H1 (cell line): ENCODE data around the gene KLHL30. TPM values are rescaled to one million over a fixed set of nuclear protein-coding genes. Genes with fewer than 3 reads are reported as not detected.

Experiments
- CTCF ChIA-PET: fragments of 300-600 bp; sonication (Branson Sonifier 250); formaldehyde crosslinking; loops from one replicate; lab custom pipeline; 2021; ENCODE audit not compliant: partially characterized antibody; lab: Charles Lee
- POLR2A ChIA-PET: fragments of 300-600 bp; sonication (Branson Sonifier 250); formaldehyde crosslinking; loops from one replicate; lab custom pipeline; 2021; ENCODE audit warnings: inconsistent platforms; ENCODE audit not compliant: partially characterized antibody; lab: Charles Lee
- DNase-seq, 2 experiments: peaks; one replicate each; pipeline versions ENCODE4 v3.0.0 to v3.0.0-alpha.2; 2010 to 2022; ENCODE audit warnings: low spot score in 2 of 2, low read depth in 1 of 2, mixed read lengths in 1 of 2
- FAIRE-seq: peaks from 2 replicates; lab custom pipeline; 2011; peaks lifted over from hg19 to GRCh38; lab: Jason Lieb, UNC
- H2AFZ ChIP-seq: 2 replicates; pipeline ENCODE4 v1.8.1; 2012; ENCODE audit warnings: low read length, inconsistent platforms
- H2AK5ac ChIP-seq: 2 replicates; pipeline ENCODE4 v1.6.1; 2013; ENCODE audit warnings: low read depth, low read length
- H2BK120ac ChIP-seq: replicated peaks from 2 replicates; pipeline ENCODE3; 2013; ENCODE audit warnings: low read depth, low read length, inconsistent platforms
- H2BK12ac ChIP-seq: 2 replicates; pipeline ENCODE4 v1.6.1; 2013; ENCODE audit warnings: low read depth, low read length
- H2BK15ac ChIP-seq: 2 replicates; pipeline ENCODE4 v1.6.1; 2013; ENCODE audit warnings: low read length
- H2BK20ac ChIP-seq: 2 replicates; pipeline ENCODE4 v1.6.1; 2013; ENCODE audit warnings: low read length
- H2BK5ac ChIP-seq: 2 replicates; pipeline ENCODE4 v1.6.1; 2013; ENCODE audit warnings: low read depth, low read length
- H3K14ac ChIP-seq: 2 replicates; pipeline ENCODE4 v1.6.1; 2013; ENCODE audit warnings: inconsistent platforms; ENCODE audit not compliant: insufficient read length
- H3K18ac ChIP-seq: 2 replicates; pipeline ENCODE4 v1.6.1; 2013; ENCODE audit warnings: low read length; ENCODE audit errors: extremely low read depth
- H3K23ac ChIP-seq: 2 replicates; pipeline ENCODE4 v1.6.1; 2013; ENCODE audit warnings: inconsistent platforms; ENCODE audit not compliant: insufficient read length
- H3K23me2 ChIP-seq: 2 replicates; pipeline ENCODE4 v1.6.1; 2013; ENCODE audit warnings: low read depth, low read length
- H3K27ac ChIP-seq: 2 replicates; pipeline ENCODE4 v1.6.1; 2011; ENCODE audit warnings: low read depth, low read length, inconsistent platforms
- H3K27me3 ChIP-seq, 4 experiments: replicated peaks in 1 of 4; 1 replicate in 1 of 4; 2 replicates in 3 of 4; pipeline versions ENCODE4 v1.6.1 to v1.8.1; 2011 to 2013; ENCODE audit warnings: low read length in 3 of 4, mild to moderate bottlenecking in 3 of 4, inconsistent platforms in 2 of 4, mixed read lengths in 2 of 4, moderate library complexity in 1 of 4; ENCODE audit not compliant: control insufficient read depth in 3 of 4, insufficient read depth in 3 of 4; ENCODE audit errors: extremely low read depth in 1 of 4
- H3K36me3 ChIP-seq, 4 experiments: 2 replicates each; pipeline versions ENCODE4 v1.6.1 to v1.8.1; 2011 to 2013; ENCODE audit warnings: mild to moderate bottlenecking in 4 of 4, low read length in 3 of 4, moderate library complexity in 2 of 4, control low read depth in 1 of 4, inconsistent platforms in 1 of 4; ENCODE audit not compliant: insufficient read depth in 4 of 4, control insufficient read depth in 2 of 4
- H3K4ac ChIP-seq: replicated peaks from 2 replicates; pipeline ENCODE3; 2013; ENCODE audit warnings: low read length, low read depth, mixed read lengths, inconsistent platforms; ENCODE audit not compliant: insufficient read length
- H3K4me1 ChIP-seq, 4 experiments: replicated peaks in 1 of 4; 1 replicate in 1 of 4; 2 replicates in 3 of 4; pipeline versions ENCODE4 v1.6.1 to v1.8.1; 2011 to 2013; ENCODE audit warnings: low read length in 3 of 4, inconsistent platforms in 2 of 4, mixed read lengths in 1 of 4; ENCODE audit not compliant: insufficient read depth in 4 of 4, control insufficient read depth in 3 of 4
- H3K4me2 ChIP-seq, 2 experiments: 2 replicates each; pipeline versions ENCODE4 v1.6.1 to v1.8.1; 2011 to 2013; ENCODE audit warnings: low read depth in 2 of 2, low read length in 2 of 2, control low read depth in 1 of 2, inconsistent platforms in 1 of 2, mild to moderate bottlenecking in 1 of 2; ENCODE audit not compliant: insufficient read depth in 1 of 2
- H3K4me3 ChIP-seq, 4 experiments: fragments of 200-600, 300-600 bp in 1 of 4; sonication (generic), shearing (Covaris generic), sonication (Bioruptor Twin) in 1 of 4; 2 replicates each; pipeline versions ENCODE4 v1.5.1 to v1.8.1; 2011 to 2016; ENCODE audit warnings: low read length in 4 of 4, low read depth in 3 of 4, control low read depth in 2 of 4, inconsistent platforms in 2 of 4, mild to moderate bottlenecking in 2 of 4, mixed read lengths in 1 of 4, moderate library complexity in 1 of 4; ENCODE audit not compliant: insufficient read depth in 2 of 4; ENCODE audit errors: extremely low read depth in 1 of 4
- H3K56ac ChIP-seq: replicated peaks from 2 replicates; pipeline ENCODE3; 2013; ENCODE audit warnings: low read depth, mild to moderate bottlenecking, mixed read lengths, low read length, inconsistent platforms; ENCODE audit not compliant: insufficient read length
- H3K79me1 ChIP-seq: 2 replicates; pipeline ENCODE4 v1.6.1; 2013; ENCODE audit warnings: low read depth, low read length, control low read depth
- H3K79me2 ChIP-seq, 2 experiments: 2 replicates each; pipeline versions ENCODE4 v1.6.1 to v1.8.1; 2012 to 2013; ENCODE audit warnings: low read length in 2 of 2, mild to moderate bottlenecking in 2 of 2, inconsistent platforms in 1 of 2; ENCODE audit not compliant: insufficient read depth in 2 of 2, control insufficient read depth in 1 of 2
- H3K9ac ChIP-seq, 4 experiments: replicated peaks in 1 of 4; 1 replicate in 1 of 4; 2 replicates in 3 of 4; pipeline versions ENCODE4 v1.6.1 to v1.8.1; 2011 to 2013; ENCODE audit warnings: low read depth in 3 of 4, low read length in 3 of 4, control low read depth in 2 of 4, mild to moderate bottlenecking in 2 of 4, moderate library complexity in 2 of 4, inconsistent platforms in 1 of 4; ENCODE audit errors: extremely low read depth in 1 of 4
- H3K9me3 ChIP-seq, 2 experiments: 2 replicates each; pipeline versions ENCODE4 v1.6.1 to v1.8.1; 2012 to 2013; ENCODE audit warnings: mild to moderate bottlenecking in 2 of 2, moderate library complexity in 2 of 2, control low read depth in 1 of 2, inconsistent platforms in 1 of 2, low read depth in 1 of 2, low read length in 1 of 2, mixed read lengths in 1 of 2; ENCODE audit not compliant: insufficient read depth in 2 of 2
- H4K20me1 ChIP-seq, 2 experiments: replicated peaks in 1 of 2; 2 replicates each; pipeline versions ENCODE3 to v1.8.1; 2011 to 2013; ENCODE audit warnings: inconsistent platforms in 2 of 2, low read length in 2 of 2, mild to moderate bottlenecking in 1 of 2; ENCODE audit not compliant: insufficient read depth in 2 of 2, control insufficient read depth in 1 of 2
- H4K5ac ChIP-seq: 2 replicates; pipeline ENCODE4 v1.6.1; 2013; ENCODE audit warnings: low read length, low read depth, mixed read lengths, inconsistent platforms; ENCODE audit not compliant: insufficient read length
- H4K8ac ChIP-seq: 2 replicates; pipeline ENCODE4 v1.8.0; 2013; ENCODE audit warnings: mild to moderate bottlenecking, moderate library complexity, low read length, inconsistent platforms; ENCODE audit not compliant: insufficient read depth; ENCODE audit errors: extremely low read depth
- H4K91ac ChIP-seq: replicated peaks from 2 replicates; pipeline ENCODE3; 2013; ENCODE audit warnings: low read length, mixed read lengths, inconsistent platforms; ENCODE audit not compliant: insufficient read length
- ASH2L ChIP-seq: fragments of 200-600, 300-600 bp; sonication (generic); IDR thresholded peaks from one replicate; pipeline ENCODE4 v1.7.1; 2017; ENCODE audit warnings: low read length
- BACH1 ChIP-seq: IDR thresholded peaks from 2 replicates; pipeline ENCODE4 v1.6.1; 2012; ENCODE audit warnings: low read length, improper control_type of control experiment
- CHD1 ChIP-seq: IDR thresholded peaks from 2 replicates; pipeline ENCODE4 v1.6.1; 2012; ENCODE audit warnings: low read depth, low read length, improper control_type of control experiment
- HDAC2 ChIP-seq, 2 experiments: fragments of 300-600 bp in 1 of 2; sonication (generic) in 1 of 2; IDR thresholded peaks; 2 replicates each; pipeline ENCODE4 v1.6.1; 2011 to 2012; ENCODE audit warnings: low read depth in 2 of 2, low read length in 2 of 2, mild to moderate bottlenecking in 2 of 2, moderate library complexity in 2 of 2, borderline replicate concordance in 1 of 2, inconsistent platforms in 1 of 2
- PHF8 ChIP-seq: fragments of 200-600 bp; sonication (generic); conservative IDR thresholded peaks from 2 replicates; pipeline ENCODE4 v1.7.1; 2012; ENCODE audit warnings: low read depth, mild to moderate bottlenecking, inconsistent platforms, low read length, moderate library complexity
- POLR2AphosphoS5 ChIP-seq: IDR thresholded peaks from 2 replicates; pipeline ENCODE4 v1.6.1; 2011; ENCODE audit warnings: low read depth, low read length
- RNF2 ChIP-seq: fragments of 200-900, 300-1000 bp; sonication (generic); IDR thresholded peaks from 2 replicates; pipeline ENCODE4 v1.7.1; 2016; ENCODE audit warnings: borderline replicate concordance, low read depth, mild to moderate bottlenecking, antibody characterized with exemption, low read length; ENCODE audit not compliant: poor library complexity, severe bottlenecking; ENCODE audit errors: missing control alignments
- SRF ChIP-seq: IDR thresholded peaks from 2 replicates; pipeline ENCODE4 v1.6.1; 2011; ENCODE audit warnings: mild to moderate bottlenecking, low read depth, low read length, moderate library complexity
- polyA plus RNA-seq, 7 experiments: library from polyadenylated mRNA; depleted of rRNA in 3 of 7; stranded (reverse) in 5 of 7; unstranded in 2 of 7; fragments of >200 nt in 5 of 7; fragments of 200-250 nt in 2 of 7; gene quantifications; 1 replicate in 5 of 7; 2 replicates in 1 of 7; 4 replicates in 1 of 7; pipeline versions ENCODE4 v1.2.1 to v1.2.3, GENCODE V29; 2011 to 2013; ENCODE audit warnings: missing spikeins in 2 of 7, mixed read lengths in 2 of 7
- total RNA-seq: library from RNA; stranded (reverse); fragmentation: NEBNext Ultra II Directional; extraction: Animal tissue kit (Norgen Biotek cat#: 25700); gene quantifications from 2 replicates; pipeline ENCODE4 v1.2.1, GENCODE V29; 2021

Gene KLHL30
- total and polyA plus RNA-seq, 2 of the 8 experiments (the other 6 are each of a cell fraction or from before 2014, with no cell fraction given), result not detected

DNA sequence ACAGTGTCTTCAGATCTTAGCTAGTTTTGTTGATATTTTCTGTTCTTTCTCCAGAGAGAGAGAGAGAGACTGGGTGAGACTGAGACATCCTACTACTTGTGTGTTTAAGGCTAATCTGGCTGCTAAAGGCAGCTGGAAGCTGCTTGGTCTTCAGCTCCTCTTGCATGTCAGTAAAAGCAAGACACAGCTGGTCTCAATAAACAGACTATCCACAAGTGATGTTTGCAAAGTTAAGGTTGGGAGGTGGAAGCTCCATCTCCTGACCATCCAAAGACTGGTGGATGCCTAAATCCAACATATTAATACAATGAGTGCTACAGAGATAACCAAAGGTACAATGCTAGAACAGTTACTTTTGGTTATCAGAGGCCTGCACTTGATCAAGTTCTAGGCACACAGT lies 38.1 kb downstream of the KLHL30 start:
- H3K4me1 ChIP-seq, result no peaks in the 10 kb centered on the region
- H2AK5ac ChIP-seq, result no peak overlapping the region
- no peak overlapping the region for H2BK120ac ChIP-seq
- no peak overlapping the region for H3K4ac ChIP-seq
- FAIRE-seq, result no peak
- no peak overlapping the region for H2BK20ac ChIP-seq
- no peak overlapping the region for H3K27ac ChIP-seq
- ChIA-PET CTCF (interaction anchor here (0.6 kb wide), 1 partner anchor 341 kb away, joined by 3 read pairs; no protein-coding TSS in a partner anchor), POLR2A (interaction anchor here (0.6 to 1.4 kb wide), 4 partner anchors 9 to 19 kb away, joined by 3 to 5 read pairs (median 3); no protein-coding TSS in a partner anchor)
- no peak overlapping the region for H4K8ac ChIP-seq
- H3K56ac ChIP-seq, result no peak overlapping the region
- H3K9ac ChIP-seq, result no peak overlapping the region
- no peak overlapping the region for H3K14ac ChIP-seq
- TF ChIP-seq POLR2AphosphoS5, result no peak
- no peak for TF ChIP-seq ASH2L
- no peak for TF ChIP-seq RNF2
- TF ChIP-seq SRF, result no peak
- TF ChIP-seq BACH1, result no peak
- TF ChIP-seq PHF8, result no peak
- no peak for TF ChIP-seq CHD1
- TF ChIP-seq HDAC2 (IDR thresholded peaks at IDR 0.05; ENCODE audit: borderline replicate concordance in 1 of 2, low read depth in 2 of 2, low read length in 2 of 2), result no peak
- H2AFZ ChIP-seq, result no peak overlapping the region
- H3K79me1 ChIP-seq, result no peaks in the 10 kb centered on the region; the same call in 1 of the 2 replicates
- H2BK12ac ChIP-seq, result no peak overlapping the region
- H3K27me3 ChIP-seq, result no peaks in the 10 kb centered on the region
- no peak overlapping the region for H3K23ac ChIP-seq
- no peak overlapping the region for H3K4me2 ChIP-seq
- peaks cover 11 to 60% (median 22%) of the 10 kb centered on the region in 4 experiments; a peak in 7 of 8 replicates for H3K36me3 ChIP-seq
- H3K79me2 ChIP-seq, result no peaks in the 10 kb centered on the region
- H2BK15ac ChIP-seq, result no peak overlapping the region
- no peaks in the 10 kb centered on the region for H3K9me3 ChIP-seq
- H4K91ac ChIP-seq, result no peak overlapping the region
- peaks cover 3 to 14% of the 10 kb centered on the region in 2 experiments for H4K20me1 ChIP-seq
- H3K4me3 ChIP-seq, result no peak overlapping the region
- DNase-seq, result no peak
- H3K18ac ChIP-seq, result no peak overlapping the region
- H3K23me2 ChIP-seq, result no peaks in the 10 kb centered on the region
- H4K5ac ChIP-seq, result no peak overlapping the region
- no peak overlapping the region for H2BK5ac ChIP-seq
